Measurements from ENCODE around the gene KCNH2.

Gene KCNH2

DNA sequence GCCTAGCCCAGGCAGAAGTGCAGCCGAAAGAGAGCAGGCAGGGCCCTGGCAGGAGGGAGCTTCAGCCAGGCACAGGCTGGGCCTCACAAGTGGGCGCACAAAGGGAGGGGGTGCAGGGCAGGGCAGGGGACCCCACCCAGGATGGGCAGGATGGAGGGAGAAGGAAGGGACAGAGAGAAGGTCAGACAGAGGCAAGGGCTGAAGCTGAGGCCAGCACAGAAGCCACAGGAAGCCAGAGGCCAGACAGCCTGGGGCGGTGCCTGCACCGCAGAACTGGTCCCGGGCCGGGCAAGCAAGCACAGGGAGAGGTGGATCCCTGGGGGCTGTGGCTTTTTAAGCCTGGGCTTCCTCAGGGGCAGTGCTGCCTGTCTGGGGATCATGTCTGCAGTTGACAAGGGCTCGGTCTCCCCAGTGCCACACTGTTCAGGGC, 29.4 kb upstream of the KCNH2 start:
- FAIRE-seq (no peak), DNase-seq (ENCODE audit: insufficient read length, low spot score) (no peak)
- no peak for TF ChIP-seq SPI1 (IDR thresholded peaks at IDR 0.05; ENCODE audit: low read depth, low read length)
- no peak for TF ChIP-seq POLR2A (IDR thresholded peaks at IDR 0.05; ENCODE audit: low read depth, low read length)
- TF ChIP-seq PAX5 (IDR thresholded peaks at IDR 0.05; ENCODE audit: insufficient read depth, low read length, severe bottlenecking), result no peak
- TF ChIP-seq POU2F2 (IDR thresholded peaks at IDR 0.05; ENCODE audit: low read depth, low read length), result no peak
- no peak for TF ChIP-seq TAF1 (IDR thresholded peaks at IDR 0.05; ENCODE audit: low read depth, low read length)
- no peak for TF ChIP-seq POLR2AphosphoS5 (IDR thresholded peaks at IDR 0.05; ENCODE audit: low read depth, low read length)

DNA sequence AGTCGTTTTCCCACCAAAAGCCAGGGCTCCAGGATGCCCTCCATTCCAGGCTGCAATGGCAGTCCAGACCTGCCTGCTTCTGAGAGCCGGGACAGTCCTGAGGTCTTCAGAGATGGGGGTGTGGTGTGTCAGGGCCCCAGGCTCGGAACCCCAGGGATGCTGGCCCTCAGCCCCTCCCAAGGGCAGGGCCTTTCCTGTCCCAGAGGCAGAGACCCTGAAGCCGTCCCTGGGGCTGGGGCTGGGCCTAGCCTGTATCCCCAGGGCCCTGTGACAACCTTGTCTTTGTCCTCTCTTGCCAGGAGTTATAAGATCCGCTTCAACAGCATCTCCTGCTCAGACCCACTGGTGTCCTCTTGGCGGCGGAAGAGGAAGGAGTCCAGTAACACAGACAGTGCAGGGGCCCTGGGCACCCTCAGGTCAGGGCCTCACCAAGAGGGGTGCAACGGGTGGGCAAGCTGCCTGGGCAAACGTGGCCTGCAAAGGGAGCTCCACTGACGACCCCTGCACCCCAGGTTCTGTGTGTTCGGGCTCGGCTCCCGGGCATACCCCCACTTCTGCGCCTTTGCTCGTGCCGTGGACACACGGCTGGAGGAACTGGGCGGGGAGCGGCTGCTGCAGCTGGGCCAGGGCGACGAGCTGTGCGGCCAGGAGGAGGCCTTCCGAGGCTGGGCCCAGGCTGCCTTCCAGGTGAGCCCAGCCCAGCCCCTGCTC, 28.6 kb upstream of the KCNH2 start:
- TF ChIP-seq SPI1 (IDR thresholded peaks at IDR 0.05; ENCODE audit: low read depth, low read length) (no peak), POU2F2 (IDR thresholded peaks at IDR 0.05; ENCODE audit: low read depth, low read length) (no peak), PAX5 (IDR thresholded peaks at IDR 0.05; ENCODE audit: insufficient read depth, low read length, severe bottlenecking) (no peak), TAF1 (IDR thresholded peaks at IDR 0.05; ENCODE audit: low read depth, low read length) (no peak), POLR2A (IDR thresholded peaks at IDR 0.05; ENCODE audit: low read depth, low read length) (no peak), POLR2AphosphoS5 (IDR thresholded peaks at IDR 0.05; ENCODE audit: low read depth, low read length) (no peak)
- DNase-seq (ENCODE audit: insufficient read length, low spot score) (no peak), FAIRE-seq (no peak)

DNA sequence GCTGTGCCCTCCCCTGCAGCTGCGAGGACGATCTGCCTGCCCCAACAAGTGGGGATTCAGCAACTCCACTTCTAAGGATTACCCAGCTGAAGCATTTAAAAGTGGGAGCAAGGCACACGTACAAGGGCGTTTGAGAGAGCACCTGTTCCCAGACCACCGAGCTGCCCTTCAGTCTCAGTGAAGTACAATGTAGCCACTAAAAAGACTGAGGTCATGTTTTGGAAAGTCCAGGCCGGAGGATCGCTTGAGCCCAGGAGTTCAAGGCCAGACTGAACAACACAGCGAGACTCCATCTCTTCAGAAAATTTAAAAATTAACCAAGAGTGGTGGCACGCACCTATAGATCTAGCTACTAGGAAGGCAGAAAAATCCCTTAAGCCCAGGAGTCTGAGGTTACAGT, 27.4 kb upstream of the KCNH2 start:
- DNase-seq (ENCODE audit: insufficient read length, low spot score) (no peak), FAIRE-seq (no peak)
- TF ChIP-seq PAX5 (IDR thresholded peaks at IDR 0.05; ENCODE audit: insufficient read depth, low read length, severe bottlenecking) (no peak), TAF1 (IDR thresholded peaks at IDR 0.05; ENCODE audit: low read depth, low read length) (no peak), SPI1 (IDR thresholded peaks at IDR 0.05; ENCODE audit: low read depth, low read length) (no peak), POU2F2 (IDR thresholded peaks at IDR 0.05; ENCODE audit: low read depth, low read length) (no peak), POLR2A (IDR thresholded peaks at IDR 0.05; ENCODE audit: low read depth, low read length) (no peak), POLR2AphosphoS5 (IDR thresholded peaks at IDR 0.05; ENCODE audit: low read depth, low read length) (no peak)

DNA sequence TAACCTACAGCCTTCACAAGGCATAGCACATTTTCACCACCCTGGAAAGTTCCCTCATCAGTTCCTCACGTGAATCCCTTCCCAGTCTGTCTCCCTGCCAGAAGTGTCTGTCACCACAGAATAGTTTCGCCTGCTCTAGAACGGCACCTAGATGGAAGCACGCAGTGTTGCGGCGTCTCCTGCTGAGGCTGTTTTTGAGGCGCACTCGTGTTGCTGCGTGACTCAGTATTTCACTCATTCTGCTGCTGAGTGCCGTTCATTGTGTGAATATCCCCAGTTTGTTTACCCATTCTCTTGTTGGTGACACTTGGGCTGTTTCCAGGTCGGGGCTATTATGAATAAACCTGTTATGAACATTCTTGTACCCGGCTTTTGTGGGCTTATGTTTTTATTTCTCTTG, 25.5 kb upstream of the KCNH2 start:
- no peak for FAIRE-seq
- DNase-seq (ENCODE audit: insufficient read length, low spot score), result no peak
- TF ChIP-seq POLR2A (IDR thresholded peaks at IDR 0.05; ENCODE audit: low read depth, low read length) (no peak), PAX5 (IDR thresholded peaks at IDR 0.05; ENCODE audit: insufficient read depth, low read length, severe bottlenecking) (no peak), POU2F2 (IDR thresholded peaks at IDR 0.05; ENCODE audit: low read depth, low read length) (no peak), TAF1 (IDR thresholded peaks at IDR 0.05; ENCODE audit: low read depth, low read length) (no peak), POLR2AphosphoS5 (IDR thresholded peaks at IDR 0.05; ENCODE audit: low read depth, low read length) (no peak), SPI1 (IDR thresholded peaks at IDR 0.05; ENCODE audit: low read depth, low read length) (no peak)

DNA sequence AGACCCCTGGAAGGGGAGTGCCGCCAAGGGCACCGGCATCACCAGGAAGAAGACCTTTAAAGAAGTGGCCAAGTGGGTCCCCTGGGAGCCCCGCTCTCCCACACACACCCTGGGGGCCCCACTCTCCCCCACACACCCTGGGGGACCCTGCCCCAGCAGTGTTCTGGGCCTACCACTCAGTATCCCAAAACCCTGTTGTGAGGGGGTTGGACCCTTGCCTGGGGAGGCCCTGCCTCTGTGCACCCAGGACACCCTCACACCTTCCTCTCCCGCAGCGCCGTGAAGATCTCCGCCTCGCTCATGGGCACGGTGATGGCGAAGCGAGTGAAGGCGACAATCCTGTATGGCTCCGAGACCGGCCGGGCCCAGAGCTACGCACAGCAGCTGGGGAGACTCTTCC, 23.4 kb upstream of the KCNH2 start:
- TF ChIP-seq PAX5 (IDR thresholded peaks at IDR 0.05; ENCODE audit: insufficient read depth, low read length, severe bottlenecking) (no peak), SPI1 (IDR thresholded peaks at IDR 0.05; ENCODE audit: low read depth, low read length) (no peak), POLR2A (IDR thresholded peaks at IDR 0.05; ENCODE audit: low read depth, low read length) (no peak), POLR2AphosphoS5 (IDR thresholded peaks at IDR 0.05; ENCODE audit: low read depth, low read length) (no peak), POU2F2 (IDR thresholded peaks at IDR 0.05; ENCODE audit: low read depth, low read length) (no peak), TAF1 (IDR thresholded peaks at IDR 0.05; ENCODE audit: low read depth, low read length) (no peak)
- FAIRE-seq (no peak), DNase-seq (ENCODE audit: insufficient read length, low spot score) (no peak)

DNA sequence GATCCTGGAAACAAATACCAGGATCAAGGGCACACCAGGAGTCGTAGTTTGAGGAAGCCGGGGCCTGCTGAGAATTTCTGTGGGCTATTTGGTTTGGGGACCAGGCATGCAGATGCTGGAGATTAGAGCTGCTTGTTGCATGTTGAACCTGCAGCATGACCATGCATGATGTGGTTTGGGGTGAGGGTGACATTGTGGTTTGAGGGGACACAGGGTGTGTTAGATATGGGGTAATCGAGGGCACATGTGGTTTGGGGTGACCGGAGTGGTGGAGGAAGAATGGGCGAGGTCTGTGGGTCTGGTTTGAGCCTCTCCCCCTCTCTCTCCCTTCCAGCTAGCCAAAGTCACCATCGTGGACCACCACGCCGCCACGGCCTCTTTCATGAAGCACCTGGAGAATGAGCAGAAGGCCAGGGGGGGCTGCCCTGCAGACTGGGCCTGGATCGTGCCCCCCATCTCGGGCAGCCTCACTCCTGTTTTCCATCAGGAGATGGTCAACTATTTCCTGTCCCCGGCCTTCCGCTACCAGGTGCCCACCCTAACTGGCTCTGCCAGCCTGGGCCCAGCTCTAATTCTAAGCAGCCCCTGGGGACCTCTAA, 22.9 kb upstream of the KCNH2 start:
- TF ChIP-seq POLR2AphosphoS5 (IDR thresholded peaks at IDR 0.05; ENCODE audit: low read depth, low read length) (no peak), SPI1 (IDR thresholded peaks at IDR 0.05; ENCODE audit: low read depth, low read length) (no peak), PAX5 (IDR thresholded peaks at IDR 0.05; ENCODE audit: insufficient read depth, low read length, severe bottlenecking) (no peak), TAF1 (IDR thresholded peaks at IDR 0.05; ENCODE audit: low read depth, low read length) (no peak), POU2F2 (IDR thresholded peaks at IDR 0.05; ENCODE audit: low read depth, low read length) (no peak), POLR2A (IDR thresholded peaks at IDR 0.05; ENCODE audit: low read depth, low read length) (no peak)
- FAIRE-seq (no peak), DNase-seq (ENCODE audit: insufficient read length, low spot score) (no peak)

DNA sequence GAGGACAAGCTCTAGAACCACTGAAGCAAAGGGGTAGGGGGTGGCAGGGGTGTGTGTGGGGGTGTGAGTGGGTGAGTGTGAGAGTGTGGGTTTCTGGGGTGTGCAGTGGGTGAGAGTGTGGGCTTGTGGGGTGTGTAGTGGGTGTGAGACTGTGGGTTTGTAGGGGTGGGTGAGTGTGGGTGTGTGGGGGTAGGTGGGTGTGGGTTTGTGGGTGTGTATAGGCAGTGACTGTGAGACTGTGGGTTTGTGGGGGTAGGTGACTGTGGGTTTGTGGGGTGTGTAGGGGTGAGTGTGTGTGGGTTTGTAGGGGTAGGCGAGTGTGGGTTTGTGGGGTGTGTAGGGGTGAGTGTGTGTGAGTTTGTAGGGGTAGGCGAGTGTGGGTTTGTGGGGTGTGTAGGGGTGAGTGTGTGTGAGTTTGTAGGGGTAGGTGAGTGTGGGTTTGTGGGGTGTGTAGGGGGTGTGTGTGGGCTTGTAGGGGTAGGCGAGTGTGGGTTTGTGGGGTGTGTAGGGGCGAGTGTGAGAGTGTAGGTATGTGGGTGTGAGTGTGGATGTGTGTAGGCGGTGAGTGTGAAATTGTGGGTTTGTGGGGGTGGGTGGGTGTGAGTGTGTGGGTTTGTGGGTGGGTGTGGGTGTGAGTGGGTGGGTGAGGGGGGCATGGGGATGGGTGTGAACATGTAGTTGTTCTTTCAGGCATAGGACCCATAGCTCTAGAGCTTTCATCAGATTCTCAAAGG, 21.5 kb upstream of the KCNH2 start:
- DNase-seq (ENCODE audit: insufficient read length, low spot score), result no peak
- peak; percentile 45 for FAIRE-seq
- TF ChIP-seq POLR2A (IDR thresholded peaks at IDR 0.05; ENCODE audit: low read depth, low read length) (no peak), SPI1 (IDR thresholded peaks at IDR 0.05; ENCODE audit: low read depth, low read length) (no peak), PAX5 (IDR thresholded peaks at IDR 0.05; ENCODE audit: insufficient read depth, low read length, severe bottlenecking) (no peak), POLR2AphosphoS5 (IDR thresholded peaks at IDR 0.05; ENCODE audit: low read depth, low read length) (no peak), POU2F2 (IDR thresholded peaks at IDR 0.05; ENCODE audit: low read depth, low read length) (no peak), TAF1 (IDR thresholded peaks at IDR 0.05; ENCODE audit: low read depth, low read length) (no peak)

DNA sequence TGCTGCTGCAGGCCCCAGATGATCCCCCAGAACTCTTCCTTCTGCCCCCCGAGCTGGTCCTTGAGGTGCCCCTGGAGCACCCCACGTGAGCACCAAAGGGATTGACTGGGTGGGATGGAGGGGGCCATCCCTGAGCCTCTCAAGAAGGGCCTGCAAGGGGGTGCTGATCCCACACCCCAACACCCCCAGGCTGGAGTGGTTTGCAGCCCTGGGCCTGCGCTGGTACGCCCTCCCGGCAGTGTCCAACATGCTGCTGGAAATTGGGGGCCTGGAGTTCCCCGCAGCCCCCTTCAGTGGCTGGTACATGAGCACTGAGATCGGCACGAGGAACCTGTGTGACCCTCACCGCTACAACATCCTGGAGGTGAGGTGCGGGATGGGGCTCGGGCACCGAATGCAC, 20.9 kb upstream of the KCNH2 start:
- TF ChIP-seq POU2F2 (IDR thresholded peaks at IDR 0.05; ENCODE audit: low read depth, low read length) (no peak), TAF1 (IDR thresholded peaks at IDR 0.05; ENCODE audit: low read depth, low read length) (no peak), PAX5 (IDR thresholded peaks at IDR 0.05; ENCODE audit: insufficient read depth, low read length, severe bottlenecking) (no peak), POLR2AphosphoS5 (IDR thresholded peaks at IDR 0.05; ENCODE audit: low read depth, low read length) (no peak), SPI1 (IDR thresholded peaks at IDR 0.05; ENCODE audit: low read depth, low read length) (no peak), POLR2A (IDR thresholded peaks at IDR 0.05; ENCODE audit: low read depth, low read length) (no peak)
- FAIRE-seq (no peak), DNase-seq (ENCODE audit: insufficient read length, low spot score) (no peak)

DNA sequence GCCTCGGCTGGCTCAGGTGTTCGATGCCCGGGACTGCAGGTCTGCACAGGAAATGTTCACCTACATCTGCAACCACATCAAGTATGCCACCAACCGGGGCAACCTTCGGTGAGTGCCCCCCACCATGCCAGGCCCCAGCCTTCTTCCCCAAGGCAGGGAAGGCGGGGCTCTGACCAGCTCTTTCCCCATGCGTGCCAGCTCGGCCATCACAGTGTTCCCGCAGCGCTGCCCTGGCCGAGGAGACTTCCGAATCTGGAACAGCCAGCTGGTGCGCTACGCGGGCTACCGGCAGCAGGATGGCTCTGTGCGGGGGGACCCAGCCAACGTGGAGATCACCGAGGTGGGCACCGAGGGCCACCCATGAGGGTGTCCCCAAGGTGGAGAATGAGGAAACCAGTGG, 20.2 kb upstream of the KCNH2 start:
- DNase-seq (ENCODE audit: insufficient read length, low spot score) (no peak), FAIRE-seq (no peak)
- TF ChIP-seq SPI1 (IDR thresholded peaks at IDR 0.05; ENCODE audit: low read depth, low read length) (no peak), POU2F2 (IDR thresholded peaks at IDR 0.05; ENCODE audit: low read depth, low read length) (no peak), PAX5 (IDR thresholded peaks at IDR 0.05; ENCODE audit: insufficient read depth, low read length, severe bottlenecking) (no peak)
